Keratinocyte (primary cell): Measurements from ENCODE around the gene TMEM178A. TPM values are rescaled to one million over a fixed set of nuclear protein-coding genes. Genes with fewer than 3 reads are reported as not detected.

ENCODE experiments used
- DNase-seq: peaks from one replicate; pipeline ENCODE4 v3.0.0-alpha.2; 2011; ENCODE audit warnings: low read depth, missing footprints, low spot score
- FAIRE-seq: peaks from 2 replicates; lab custom pipeline; 2011; peaks lifted over from hg19 to GRCh38; lab: Jason Lieb, UNC
- H2AFZ ChIP-seq: 2 replicates; pipeline ENCODE4 v1.6.0; 2012; ENCODE audit warnings: low read length, control low read depth, inconsistent platforms; ENCODE audit not compliant: control insufficient read depth
- H3K27ac ChIP-seq: 2 replicates; pipeline ENCODE4 v1.5.1; 2011; ENCODE audit warnings: low read length; ENCODE audit not compliant: control insufficient read depth, insufficient read depth
- H3K27me3 ChIP-seq: 3 replicates; pipeline ENCODE4 v1.6.0; 2011; ENCODE audit warnings: low read length; ENCODE audit not compliant: control insufficient read depth, insufficient read depth; ENCODE audit errors: extremely low read depth
- H3K36me3 ChIP-seq, 2 experiments: 2 replicates in 1 of 2; 3 replicates in 1 of 2; pipeline ENCODE4 v1.5.1; 2011; ENCODE audit warnings: low read length in 2 of 2, mild to moderate bottlenecking in 1 of 2; ENCODE audit not compliant: control insufficient read depth in 2 of 2, insufficient read depth in 2 of 2; ENCODE audit errors: extremely low read depth in 1 of 2
- H3K4me1 ChIP-seq: 3 replicates; pipeline ENCODE4 v1.5.1; 2011; ENCODE audit warnings: low read length; ENCODE audit not compliant: control insufficient read depth, insufficient read depth; ENCODE audit errors: extremely low read depth
- H3K4me2 ChIP-seq: 3 replicates; pipeline ENCODE4 v1.6.0; 2011; ENCODE audit warnings: low read depth, low read length; ENCODE audit not compliant: control insufficient read depth, insufficient read depth; ENCODE audit errors: extremely low read depth
- H3K4me3 ChIP-seq, 3 experiments: fragments of 200-600 bp in 1 of 3; sonication (generic) in 1 of 3; 2 replicates in 2 of 3; 3 replicates in 1 of 3; pipeline ENCODE4 v1.5.1; 2011 to 2016; ENCODE audit warnings: low read length in 3 of 3, mild to moderate bottlenecking in 3 of 3, control low read depth in 2 of 3, inconsistent platforms in 1 of 3, low read depth in 1 of 3, mixed read lengths in 1 of 3, mixed run types in 1 of 3, moderate library complexity in 1 of 3; ENCODE audit not compliant: control insufficient read depth in 2 of 3, insufficient read depth in 2 of 3; ENCODE audit errors: extremely low read depth in 1 of 3
- H3K79me2 ChIP-seq: 2 replicates; pipeline ENCODE4 v1.6.0; 2012; ENCODE audit warnings: low read length; ENCODE audit not compliant: control insufficient read depth, insufficient read depth
- H3K9ac ChIP-seq: 3 replicates; pipeline ENCODE4 v1.6.0; 2011; ENCODE audit warnings: low read length; ENCODE audit not compliant: control insufficient read depth, insufficient read depth; ENCODE audit errors: extremely low read depth
- H3K9me1 ChIP-seq: 3 replicates; pipeline ENCODE4 v1.6.0; 2011; ENCODE audit warnings: low read length; ENCODE audit not compliant: control insufficient read depth, insufficient read depth; ENCODE audit errors: extremely low read depth
- H3K9me3 ChIP-seq: 2 replicates; pipeline ENCODE4 v1.5.1; 2012; ENCODE audit warnings: low read depth, low read length; ENCODE audit not compliant: control insufficient read depth
- H4K20me1 ChIP-seq: 3 replicates; pipeline ENCODE4 v1.6.0; 2011; ENCODE audit warnings: low read length; ENCODE audit not compliant: control insufficient read depth, insufficient read depth; ENCODE audit errors: extremely low read depth
- CTCF ChIP-seq, 3 experiments: IDR thresholded peaks in 1 of 3; conservative IDR thresholded peaks in 1 of 3; optimal IDR thresholded peaks in 1 of 3; 2 replicates in 2 of 3; 3 replicates in 1 of 3; pipeline versions ENCODE3 to v1.5.1; 2011; ENCODE audit warnings: low read length in 3 of 3, mild to moderate bottlenecking in 3 of 3, moderate library complexity in 2 of 3, control low read depth in 1 of 3, inconsistent platforms in 1 of 3; ENCODE audit not compliant: insufficient read depth in 2 of 3; ENCODE audit errors: extremely low read depth in 1 of 3
- EZH2 ChIP-seq: IDR thresholded peaks from one replicate; pipeline ENCODE4 v1.6.1; 2012; ENCODE audit warnings: inconsistent platforms, mild to moderate bottlenecking, low read length, moderate library complexity
- dilution Hi-C: fragments of 300-500 bp; cut with MboI; formaldehyde crosslinking; loops from one replicate; pipeline ENCODE4 v1.7.0; 2020; ENCODE audit warnings: low sequenced_read_pairs; ENCODE audit not compliant: extremely low pct_ligation_motif_present
- polyA plus RNA-seq, 5 experiments: library from polyadenylated mRNA; depleted of rRNA in 3 of 5; stranded (reverse) in 3 of 5; stranded (forward) in 1 of 5; unstranded in 1 of 5; fragments of >200 nt; gene quantifications; 1 replicate in 1 of 5; 2 replicates in 3 of 5; 3 replicates in 1 of 5; pipeline versions ENCODE4 v1.2.1 to v1.2.3, GENCODE V29; 2011 to 2012; ENCODE audit warnings: missing spikeins in 2 of 5, low read depth in 1 of 5, low replicate concordance in 1 of 5

The TMEM178A gene
- polyA plus RNA-seq, 1 donor (not counting 4 experiments of a cell fraction or from before 2014, with no cell fraction given): 0.07 TPM

DNA sequence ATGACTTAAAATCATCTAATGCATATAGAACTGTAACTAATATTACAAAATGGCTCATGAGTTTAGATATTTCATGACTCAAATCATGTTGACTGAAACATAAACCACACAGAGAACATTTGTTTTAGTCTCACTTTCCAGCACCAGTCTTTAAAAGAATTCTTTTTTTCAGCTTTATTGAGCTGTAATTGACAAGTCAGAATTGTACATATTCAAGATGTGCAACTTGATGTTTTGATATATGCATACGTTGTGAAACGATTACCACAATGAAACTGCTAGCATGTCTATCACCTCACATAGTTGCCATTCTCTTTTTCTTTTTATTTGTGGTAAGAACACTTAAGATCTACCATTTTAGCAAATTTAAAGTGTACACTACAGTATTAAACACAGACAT lies 25.0 kb upstream of the TMEM178A start:
- TF ChIP-seq CTCF (optimal IDR thresholded peaks at IDR 0.05 in 1 of 3, IDR thresholded peaks at IDR 0.05 in 1 of 3, conservative IDR thresholded peaks at IDR 0.05 in 1 of 3; ENCODE audit: extremely low read depth in 1 of 3, insufficient read depth in 2 of 3, low read length in 3 of 3): no peak
- no peak for TF ChIP-seq EZH2
- dilution Hi-C loops: no loop called here

GRCh38 chr2:39641635-39642034 lies 24.1 kb upstream of the TMEM178A start:
- no peak for FAIRE-seq
- no peaks in the 10 kb centered on the region for H3K79me2 ChIP-seq
- H3K27ac ChIP-seq: no peak overlapping the region
- DNase-seq: no peak
- H3K36me3 ChIP-seq: no peaks in the 10 kb centered on the region
- no peak overlapping the region for H3K4me2 ChIP-seq
- no peaks in the 10 kb centered on the region for H3K9me1 ChIP-seq
- H3K4me3 ChIP-seq: no peak overlapping the region
- H3K9me3 ChIP-seq: no peaks in the 10 kb centered on the region
- H4K20me1 ChIP-seq: no peaks in the 10 kb centered on the region
- no peak overlapping the region for H3K9ac ChIP-seq
- no peak overlapping the region for H2AFZ ChIP-seq
- no peaks in the 10 kb centered on the region for H3K27me3 ChIP-seq
- H3K4me1 ChIP-seq: peaks cover 11% of the 10 kb centered on the region
- dilution Hi-C loops: no loop called here
- TF ChIP-seq EZH2: no peak
- TF ChIP-seq CTCF (optimal IDR thresholded peaks at IDR 0.05 in 1 of 3, IDR thresholded peaks at IDR 0.05 in 1 of 3, conservative IDR thresholded peaks at IDR 0.05 in 1 of 3; ENCODE audit: extremely low read depth in 1 of 3, insufficient read depth in 2 of 3, low read length in 3 of 3): no peak

More for the DNA sequence above, 25.0 kb upstream of the TMEM178A start:
- Histone ChIP-seq H3K27ac (no peak overlapping the region), H3K27me3 (no peaks in the 10 kb centered on the region), H3K36me3 (no peaks in the 10 kb centered on the region), H3K9me3 (no peaks in the 10 kb centered on the region), H3K9me1 (no peaks in the 10 kb centered on the region), H3K9ac (no peak overlapping the region), H3K4me3 (no peak overlapping the region), H2AFZ (no peak overlapping the region), H3K79me2 (no peaks in the 10 kb centered on the region), H4K20me1 (no peaks in the 10 kb centered on the region), H3K4me1 (peaks cover 11% of the 10 kb centered on the region), H3K4me2 (no peak overlapping the region)
- FAIRE-seq (no peak), DNase-seq (no peak)
